KOPT-K1 (cell line): ENCODE results near the gene NSUN5.
"Not testable (repeated sequence)": the region's sequence is repeated elsewhere in the genome, so short reads cannot be mapped to it uniquely, and the experiment has no call there.

ENCODE experiments used
- H3K27ac ChIP-seq: fragments of 200-600 bp; sonication (generic); 2 replicates; pipeline ENCODE4 v1.5.1; 2016; ENCODE audit warnings: antibody characterized with exemption, mild to moderate bottlenecking, low read depth, low read length; ENCODE audit not compliant: poor library complexity, severe bottlenecking
- H3K36me3 ChIP-seq: fragments of 200-600 bp; sonication (generic); 2 replicates; pipeline ENCODE4 v1.5.1; 2017; ENCODE audit warnings: antibody characterized with exemption, mild to moderate bottlenecking, low read length, moderate library complexity; ENCODE audit not compliant: insufficient read depth
- H3K9me3 ChIP-seq: fragments of 200-600 bp; sonication (generic); 2 replicates; pipeline ENCODE4 v1.5.1; 2017; ENCODE audit warnings: antibody characterized with exemption, low read length, mild to moderate bottlenecking; ENCODE audit not compliant: insufficient read depth, poor library complexity, severe bottlenecking

The NSUN5 gene

DNA sequence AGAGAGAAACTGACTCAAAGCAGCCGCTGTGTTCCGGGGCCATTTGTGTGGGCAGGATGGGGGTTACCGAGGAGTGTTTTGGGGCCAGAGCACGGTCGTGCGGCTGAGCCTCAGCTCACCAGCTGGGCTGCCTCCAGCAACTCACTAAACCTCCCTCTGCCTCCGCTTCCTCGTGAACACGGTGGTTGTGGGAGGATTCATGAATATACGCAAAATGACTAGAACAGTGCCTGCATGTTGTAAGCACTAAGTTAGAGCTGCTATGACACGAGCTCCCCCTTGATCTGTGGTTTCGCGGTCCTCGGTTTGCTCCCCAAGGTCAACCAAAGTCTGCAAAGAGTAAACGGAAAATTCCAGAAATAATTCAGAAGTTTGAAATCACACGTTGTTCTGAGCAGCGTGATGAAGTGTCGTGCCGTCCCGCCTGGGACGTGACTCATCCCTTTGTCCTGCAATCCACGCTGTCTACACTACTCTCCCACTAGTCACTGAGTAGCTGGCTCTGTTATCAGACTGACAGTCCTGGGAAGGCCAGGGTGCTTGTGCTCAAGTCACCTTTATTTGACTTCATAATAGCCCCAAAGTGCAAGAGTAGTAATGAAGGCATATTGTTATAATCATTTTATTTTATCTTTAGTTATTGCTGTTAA, 41.8 kb downstream of the NSUN5 start:
- not testable (repeated sequence) for H3K36me3 ChIP-seq, H3K27ac ChIP-seq, H3K9me3 ChIP-seq

DNA sequence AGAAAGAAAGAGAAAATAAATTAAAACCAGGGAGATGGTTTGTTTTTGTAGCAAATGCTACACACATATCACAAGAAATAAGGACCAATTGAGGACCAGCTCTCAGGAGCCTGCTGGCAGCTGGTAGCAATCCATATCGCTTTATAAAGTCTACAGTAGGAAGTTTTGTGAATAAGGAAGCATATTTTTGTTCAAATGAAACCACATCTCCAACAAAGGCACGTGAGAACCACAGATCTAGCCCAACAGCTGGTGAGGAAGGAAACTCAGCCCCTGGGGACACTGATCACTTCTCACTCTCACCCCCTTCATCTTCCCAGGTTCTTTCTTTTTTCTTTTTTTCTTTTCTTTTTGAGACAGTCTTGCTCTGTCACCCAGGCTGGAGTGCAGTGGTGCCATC, 46.2 kb downstream of the NSUN5 start:
- H3K36me3 ChIP-seq, H3K27ac ChIP-seq, H3K9me3 ChIP-seq: not testable (repeated sequence)
